ENCODE results near the gene PSMC2. TPM values are rescaled to one million over a fixed set of nuclear protein-coding genes. Genes with fewer than 3 reads are reported as not detected.

PSMC2 gene
- total and polyA plus RNA-seq, 10 of the 15 experiments (the other 5 are each of a cell fraction or from before 2014, with no cell fraction given): 117 to 347 (median 220) TPM

DNA sequence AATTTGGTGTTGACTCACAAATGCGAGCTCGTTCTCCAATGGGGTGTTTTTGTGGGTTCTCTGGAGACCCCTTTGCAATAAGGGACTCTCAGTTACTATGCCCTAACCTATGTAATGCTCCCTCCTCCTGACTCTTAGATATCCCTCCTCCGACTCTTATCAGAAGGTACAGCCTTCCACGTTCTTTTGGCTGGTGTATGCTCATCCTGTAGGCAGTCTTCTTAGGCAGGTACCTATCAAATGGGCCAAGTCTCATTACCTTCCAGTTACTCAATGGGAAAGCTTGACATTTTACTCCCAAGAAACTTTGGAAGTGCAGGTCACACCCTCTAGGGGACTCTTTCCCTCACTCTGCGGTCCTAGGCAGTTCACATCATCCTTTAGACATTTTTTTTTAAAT, 66.0 kb downstream of the PSMC2 start:
- in situ Hi-C loops (cut with MboI): no loop called here
- FAIRE-seq: no peak
- BruUV-seq (replicated peaks): no TSS peak
- Histone ChIP-seq H3K27ac (ENCODE audit: control insufficient read depth, insufficient read depth) (no peak overlapping the region), H4K20me1 (ENCODE audit: control insufficient read depth, insufficient read depth) (no peaks in the 10 kb centered on the region), H3K36me3 (ENCODE audit: control insufficient read depth in 2 of 2, insufficient read depth in 2 of 2, low read length in 1 of 2) (no peaks in the 10 kb centered on the region), H3K27me3 (replicated peaks in 1 of 2; ENCODE audit: control insufficient read depth in 2 of 2, insufficient read depth in 2 of 2, low read length in 1 of 2) (no peaks in the 10 kb centered on the region; a peak in 1 of 4 replicates), H3K79me2 (ENCODE audit: control insufficient read depth, insufficient read depth, low read length) (no peaks in the 10 kb centered on the region), H3K9me3 (replicated peaks; ENCODE audit: control insufficient read depth, insufficient read depth, low read length) (no peaks in the 10 kb centered on the region; the same call in 2 of the 3 replicates), H3K4me1 (ENCODE audit: control insufficient read depth, insufficient read depth, low read length) (no peaks in the 10 kb centered on the region), H3K4me2 (ENCODE audit: control insufficient read depth, insufficient read depth) (no peak overlapping the region), H3K4me3 (no peak overlapping the region), H3K9ac (ENCODE audit: control insufficient read depth, insufficient read depth, low read length) (no peak overlapping the region), H2AFZ (ENCODE audit: control insufficient read depth, low read depth, low read length) (no peak overlapping the region)
- ChIA-PET RAD21 (ENCODE audit: unreplicated experiment) (no interaction called here), SMC1A (ENCODE audit: uncharacterized antibody, unreplicated experiment) (no interaction called here), POLR2A (no interaction called here), CTCF (no interaction called here)
- DNase-seq (ENCODE audit: low read depth, low spot score): no peak
- no peak for ATAC-seq
- intact Hi-C loops (cut with micrococcal nuclease; ENCODE audit: unreplicated experiment): no loop called here
- WGBS (ENCODE audit: insufficient coverage, insufficient replicate concordance, low lambda C conversion rate, missing lambda C conversion rate): 45% methylated on average over 5 of the region's 5 CpGs
- TF ChIP-seq, protein P1, sequence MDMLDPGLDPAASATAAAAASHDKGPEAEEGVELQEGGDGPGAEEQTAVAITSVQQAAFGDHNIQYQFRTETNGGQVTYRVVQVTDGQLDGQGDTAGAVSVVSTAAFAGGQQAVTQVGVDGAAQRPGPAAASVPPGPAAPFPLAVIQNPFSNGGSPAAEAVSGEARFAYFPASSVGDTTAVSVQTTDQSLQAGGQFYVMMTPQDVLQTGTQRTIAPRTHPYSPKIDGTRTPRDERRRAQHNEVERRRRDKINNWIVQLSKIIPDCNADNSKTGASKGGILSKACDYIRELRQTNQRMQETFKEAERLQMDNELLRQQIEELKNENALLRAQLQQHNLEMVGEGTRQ (IDR thresholded peaks at IDR 0.05; ENCODE audit: borderline replicate concordance, low read depth, low read length): no peak
- no peak for TF ChIP-seq POLR2A (IDR thresholded peaks at IDR 0.05; ENCODE audit: low read depth, low read length)
- TF ChIP-seq, protein P2, sequence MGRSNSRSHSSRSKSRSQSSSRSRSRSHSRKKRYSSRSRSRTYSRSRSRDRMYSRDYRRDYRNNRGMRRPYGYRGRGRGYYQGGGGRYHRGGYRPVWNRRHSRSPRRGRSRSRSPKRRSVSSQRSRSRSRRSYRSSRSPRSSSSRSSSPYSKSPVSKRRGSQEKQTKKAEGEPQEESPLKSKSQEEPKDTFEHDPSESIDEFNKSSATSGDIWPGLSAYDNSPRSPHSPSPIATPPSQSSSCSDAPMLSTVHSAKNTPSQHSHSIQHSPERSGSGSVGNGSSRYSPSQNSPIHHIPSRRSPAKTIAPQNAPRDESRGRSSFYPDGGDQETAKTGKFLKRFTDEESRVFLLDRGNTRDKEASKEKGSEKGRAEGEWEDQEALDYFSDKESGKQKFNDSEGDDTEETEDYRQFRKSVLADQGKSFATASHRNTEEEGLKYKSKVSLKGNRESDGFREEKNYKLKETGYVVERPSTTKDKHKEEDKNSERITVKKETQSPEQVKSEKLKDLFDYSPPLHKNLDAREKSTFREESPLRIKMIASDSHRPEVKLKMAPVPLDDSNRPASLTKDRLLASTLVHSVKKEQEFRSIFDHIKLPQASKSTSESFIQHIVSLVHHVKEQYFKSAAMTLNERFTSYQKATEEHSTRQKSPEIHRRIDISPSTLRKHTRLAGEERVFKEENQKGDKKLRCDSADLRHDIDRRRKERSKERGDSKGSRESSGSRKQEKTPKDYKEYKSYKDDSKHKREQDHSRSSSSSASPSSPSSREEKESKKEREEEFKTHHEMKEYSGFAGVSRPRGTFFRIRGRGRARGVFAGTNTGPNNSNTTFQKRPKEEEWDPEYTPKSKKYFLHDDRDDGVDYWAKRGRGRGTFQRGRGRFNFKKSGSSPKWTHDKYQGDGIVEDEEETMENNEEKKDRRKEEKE (IDR thresholded peaks at IDR 0.05): no peak
- no peak for TF ChIP-seq RAD51 (IDR thresholded peaks at IDR 0.05)
- TF ChIP-seq ASH2L (IDR thresholded peaks at IDR 0.05; ENCODE audit: borderline replicate concordance, low read depth): no peak
- TF ChIP-seq, protein P3, sequence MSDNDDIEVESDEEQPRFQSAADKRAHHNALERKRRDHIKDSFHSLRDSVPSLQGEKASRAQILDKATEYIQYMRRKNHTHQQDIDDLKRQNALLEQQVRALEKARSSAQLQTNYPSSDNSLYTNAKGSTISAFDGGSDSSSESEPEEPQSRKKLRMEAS (IDR thresholded peaks at IDR 0.05; ENCODE audit: low read depth, low read length): no peak
- TF ChIP-seq MTA2 (IDR thresholded peaks at IDR 0.05; ENCODE audit: low read depth): no peak
- no peak for TF ChIP-seq YY1 (IDR thresholded peaks at IDR 0.05; ENCODE audit: low read depth, low read length)
- no peak for TF ChIP-seq RCOR1 (conservative IDR thresholded peaks at IDR 0.05; ENCODE audit: low read depth, low read length)
- TF ChIP-seq EED (IDR thresholded peaks at IDR 0.05; ENCODE audit: low read depth): no peak
- no peak for TF ChIP-seq KDM1A (IDR thresholded peaks at IDR 0.05; ENCODE audit: borderline replicate concordance)
- TF ChIP-seq, protein P4, sequence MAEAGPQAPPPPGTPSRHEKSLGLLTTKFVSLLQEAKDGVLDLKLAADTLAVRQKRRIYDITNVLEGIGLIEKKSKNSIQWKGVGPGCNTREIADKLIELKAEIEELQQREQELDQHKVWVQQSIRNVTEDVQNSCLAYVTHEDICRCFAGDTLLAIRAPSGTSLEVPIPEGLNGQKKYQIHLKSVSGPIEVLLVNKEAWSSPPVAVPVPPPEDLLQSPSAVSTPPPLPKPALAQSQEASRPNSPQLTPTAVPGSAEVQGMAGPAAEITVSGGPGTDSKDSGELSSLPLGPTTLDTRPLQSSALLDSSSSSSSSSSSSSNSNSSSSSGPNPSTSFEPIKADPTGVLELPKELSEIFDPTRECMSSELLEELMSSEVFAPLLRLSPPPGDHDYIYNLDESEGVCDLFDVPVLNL (IDR thresholded peaks at IDR 0.05; ENCODE audit: low read depth, low read length): no peak
- TF ChIP-seq NBN (IDR thresholded peaks at IDR 0.05): no peak
- TF ChIP-seq NFYB (IDR thresholded peaks at IDR 0.05; ENCODE audit: insufficient read depth, low read depth, low read length): no peak
- TF ChIP-seq, protein P5, sequence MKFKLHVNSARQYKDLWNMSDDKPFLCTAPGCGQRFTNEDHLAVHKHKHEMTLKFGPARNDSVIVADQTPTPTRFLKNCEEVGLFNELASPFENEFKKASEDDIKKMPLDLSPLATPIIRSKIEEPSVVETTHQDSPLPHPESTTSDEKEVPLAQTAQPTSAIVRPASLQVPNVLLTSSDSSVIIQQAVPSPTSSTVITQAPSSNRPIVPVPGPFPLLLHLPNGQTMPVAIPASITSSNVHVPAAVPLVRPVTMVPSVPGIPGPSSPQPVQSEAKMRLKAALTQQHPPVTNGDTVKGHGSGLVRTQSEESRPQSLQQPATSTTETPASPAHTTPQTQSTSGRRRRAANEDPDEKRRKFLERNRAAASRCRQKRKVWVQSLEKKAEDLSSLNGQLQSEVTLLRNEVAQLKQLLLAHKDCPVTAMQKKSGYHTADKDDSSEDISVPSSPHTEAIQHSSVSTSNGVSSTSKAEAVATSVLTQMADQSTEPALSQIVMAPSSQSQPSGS (IDR thresholded peaks at IDR 0.05; ENCODE audit: low read length): no peak
- TF ChIP-seq SP1 (IDR thresholded peaks at IDR 0.05; ENCODE audit: low read depth, low read length): no peak
- no peak for TF ChIP-seq CHD1 (IDR thresholded peaks at IDR 0.05; ENCODE audit: low read depth, low read length)
- TF ChIP-seq CEBPB (IDR thresholded peaks at IDR 0.05; ENCODE audit: borderline replicate concordance in 1 of 2, low read depth in 2 of 2, low read length in 2 of 2): no peak
- TF ChIP-seq RUNX3 (IDR thresholded peaks at IDR 0.05; ENCODE audit: low read length): no peak
